ENCODE data around the gene NHEJ1. TPM values are rescaled to one million over a fixed set of nuclear protein-coding genes. Genes with fewer than 3 reads are reported as not detected.
A peak's percentile ranks its signal among the peaks of the same experiment; 100 is the strongest.

The NHEJ1 gene
- total RNA-seq, 1 donor from 2014 or later: 17.7 TPM

DNA sequence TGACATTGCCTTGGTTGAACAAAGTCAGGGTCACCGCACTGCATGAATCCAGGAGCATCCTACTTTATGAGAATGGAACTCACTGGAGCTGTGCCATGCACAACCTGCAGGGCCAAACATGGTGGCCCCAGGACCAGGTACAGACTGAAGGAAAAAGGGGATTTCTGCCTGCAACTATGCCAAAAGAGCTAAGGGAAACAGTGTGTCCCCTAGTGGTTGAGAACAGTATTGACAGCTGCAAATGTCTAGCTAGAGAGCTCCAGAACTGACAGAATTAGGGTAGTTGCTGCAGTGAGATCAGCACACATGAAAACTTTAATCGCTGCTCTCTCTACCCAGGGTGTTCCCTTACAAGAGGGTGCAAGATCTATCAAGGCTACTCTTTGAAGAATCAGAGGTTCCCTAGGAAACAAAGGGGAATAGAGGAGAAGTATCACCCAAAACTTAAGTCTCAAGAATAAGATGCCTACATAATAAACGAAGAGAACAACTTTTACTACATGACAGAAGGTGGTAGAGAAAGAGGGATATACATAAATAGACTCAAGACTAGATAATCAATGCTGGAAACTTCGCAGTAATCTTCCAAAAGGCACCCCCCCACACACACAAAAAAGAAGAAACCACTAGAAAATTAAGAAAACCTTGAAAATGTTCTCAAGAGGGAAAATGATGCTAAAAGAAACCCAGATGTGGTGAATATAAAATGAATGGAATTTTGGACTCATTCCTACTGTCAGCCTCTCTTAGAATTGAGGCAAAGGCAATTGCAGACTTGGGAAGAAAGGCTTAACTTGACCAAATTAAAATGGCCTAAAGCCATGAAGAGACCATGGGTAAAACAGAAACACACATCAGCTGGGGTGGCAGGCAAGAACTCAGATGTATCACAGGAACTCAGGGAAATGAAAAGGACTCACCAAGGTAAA is 56.2 kb downstream of the NHEJ1 start:
- H3K27ac Mint-ChIP-seq: no peak overlapping the region
- no peak for DNase-seq (ENCODE audit: low spot score, unreplicated experiment)
- H3K4me1 Mint-ChIP-seq (ENCODE audit: low read depth): peaks cover 12% of the 10 kb centered on the region
- H3K36me3 Mint-ChIP-seq (ENCODE audit: insufficient read depth): peaks cover 3% of the 10 kb centered on the region
- no peaks in the 10 kb centered on the region for H3K9me3 Mint-ChIP-seq (ENCODE audit: low read depth)
- H3K27me3 Mint-ChIP-seq: peaks cover 49% of the 10 kb centered on the region
- TF ChIP-seq CTCF (IDR thresholded peaks at IDR 0.05; ENCODE audit: unreplicated experiment): peak; percentile 73
- H3K4me3 Mint-ChIP-seq (ENCODE audit: low read depth): no peak overlapping the region

DNA sequence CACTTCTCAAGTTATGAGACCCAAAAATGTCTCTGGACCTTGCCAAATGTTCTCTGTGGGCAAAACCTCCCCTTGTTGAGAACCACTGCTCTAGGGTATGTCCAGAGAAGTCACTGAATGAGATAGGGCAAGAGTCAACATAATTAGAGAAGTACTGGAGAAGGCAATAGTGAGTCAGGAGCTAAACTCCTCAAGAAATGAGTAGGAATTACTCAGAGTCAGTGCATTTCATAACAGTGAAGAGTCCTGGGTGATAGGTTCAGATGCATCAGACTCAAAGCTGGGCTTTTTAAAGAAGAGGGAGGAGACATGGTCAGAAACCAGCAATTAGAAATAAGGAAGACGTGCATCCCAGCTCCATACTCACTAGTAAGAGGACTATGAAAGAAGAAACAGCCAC is 61.3 kb downstream of the NHEJ1 start:
- Mint-ChIP-seq H3K27me3 (peaks cover 8% of the 10 kb centered on the region), H3K36me3 (ENCODE audit: insufficient read depth) (peaks cover 5% of the 10 kb centered on the region), H3K4me3 (ENCODE audit: low read depth) (no peak overlapping the region), H3K9me3 (ENCODE audit: low read depth) (no peaks in the 10 kb centered on the region), H3K4me1 (ENCODE audit: low read depth) (no peaks in the 10 kb centered on the region), H3K27ac (no peak overlapping the region)
- DNase-seq (ENCODE audit: low spot score, unreplicated experiment): no peak
- TF ChIP-seq CTCF (IDR thresholded peaks at IDR 0.05; ENCODE audit: unreplicated experiment): no peak

DNA sequence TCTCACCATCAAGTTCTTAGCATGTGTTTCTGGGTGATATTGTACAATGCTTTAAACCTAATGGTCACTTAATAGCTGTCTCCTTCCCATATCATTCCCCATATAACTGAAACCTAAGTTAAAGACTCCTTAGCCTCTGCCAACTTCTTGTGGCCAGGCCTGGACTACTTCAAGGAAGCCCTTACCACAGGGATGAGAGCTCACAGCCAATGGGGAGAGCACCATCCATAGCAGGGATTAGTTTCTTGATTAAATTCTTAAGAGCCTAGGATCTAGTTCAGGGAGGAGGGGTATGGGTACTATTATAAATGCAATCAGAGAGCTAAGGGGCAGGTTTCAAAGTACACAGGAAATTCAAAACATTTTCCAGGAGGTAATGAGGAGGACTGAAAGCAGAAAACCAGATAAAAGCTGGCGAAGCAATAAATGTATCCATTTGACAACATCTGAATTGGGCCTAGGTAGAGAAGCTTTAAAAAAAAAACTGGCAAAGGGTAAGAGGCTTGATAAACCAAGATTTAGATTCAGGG is 65.1 kb downstream of the NHEJ1 start:
- Mint-ChIP-seq H3K4me1 (ENCODE audit: low read depth) (no peaks in the 10 kb centered on the region), H3K9me3 (ENCODE audit: low read depth) (no peaks in the 10 kb centered on the region), H3K27me3 (peaks cover 13% of the 10 kb centered on the region), H3K36me3 (ENCODE audit: insufficient read depth) (peaks cover 4% of the 10 kb centered on the region), H3K27ac (no peak overlapping the region), H3K4me3 (ENCODE audit: low read depth) (no peak overlapping the region)
- TF ChIP-seq CTCF (IDR thresholded peaks at IDR 0.05; ENCODE audit: unreplicated experiment): no peak
- DNase-seq (ENCODE audit: low spot score, unreplicated experiment): no peak

GRCh38 chr2:219094171-219094570 is 66.4 kb downstream of the NHEJ1 start:
- no peaks in the 10 kb centered on the region for H3K9me3 Mint-ChIP-seq (ENCODE audit: low read depth)
- DNase-seq (ENCODE audit: low spot score, unreplicated experiment): no peak
- no peak overlapping the region for H3K4me3 Mint-ChIP-seq (ENCODE audit: low read depth)
- peaks cover 13% of the 10 kb centered on the region for H3K27me3 Mint-ChIP-seq
- no peak for TF ChIP-seq CTCF (IDR thresholded peaks at IDR 0.05; ENCODE audit: unreplicated experiment)
- H3K4me1 Mint-ChIP-seq (ENCODE audit: low read depth): no peaks in the 10 kb centered on the region
- H3K27ac Mint-ChIP-seq: peak overlapping the region; percentile 15
- H3K36me3 Mint-ChIP-seq (ENCODE audit: insufficient read depth): peaks cover 4% of the 10 kb centered on the region

DNA sequence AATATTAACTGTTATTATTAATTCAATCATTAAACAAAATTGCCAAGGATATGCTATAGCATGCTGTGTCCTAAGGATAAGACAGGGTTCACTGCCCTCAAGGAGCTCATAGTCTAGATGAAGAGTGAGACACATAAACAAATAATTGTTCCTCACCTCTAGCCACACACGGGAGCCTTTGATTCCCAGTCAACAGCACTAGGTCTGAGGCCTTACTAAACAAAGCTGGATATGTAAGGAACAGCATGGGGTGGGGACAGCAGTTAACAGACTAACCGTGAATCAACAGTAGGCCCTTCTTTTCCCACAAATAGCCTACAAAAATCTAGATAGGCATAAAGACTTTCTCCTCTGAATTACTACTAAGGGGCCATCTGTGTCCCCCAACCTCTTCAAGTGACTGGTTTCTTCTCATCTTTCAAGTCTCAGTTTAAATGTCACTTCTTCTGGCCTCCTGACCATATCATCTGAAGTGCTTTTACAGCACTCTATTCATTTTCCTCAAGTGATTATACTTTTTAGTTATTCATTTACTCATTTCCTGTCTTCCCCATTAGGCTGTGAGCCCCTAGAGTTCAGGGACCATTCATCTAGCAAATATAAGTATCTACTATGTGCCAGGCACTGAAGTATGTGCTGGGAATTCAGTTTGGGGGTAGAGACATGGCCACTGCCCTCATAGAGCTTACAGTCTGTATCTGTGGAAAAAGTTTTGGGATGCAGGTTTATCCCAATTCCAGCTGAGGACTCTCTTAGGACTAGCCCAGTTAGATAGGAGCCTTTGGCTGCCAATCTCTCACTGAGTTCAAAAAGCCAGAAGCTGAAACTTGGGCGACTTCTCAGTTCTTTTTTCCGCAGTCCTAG is 69.9 kb downstream of the NHEJ1 start:
- Mint-ChIP-seq H3K4me3 (ENCODE audit: low read depth) (no peak overlapping the region), H3K9me3 (ENCODE audit: low read depth) (no peaks in the 10 kb centered on the region), H3K4me1 (ENCODE audit: low read depth) (peaks cover 9% of the 10 kb centered on the region), H3K27me3 (peaks cover 24% of the 10 kb centered on the region), H3K36me3 (ENCODE audit: insufficient read depth) (peaks cover 3% of the 10 kb centered on the region), H3K27ac (no peak overlapping the region)
- TF ChIP-seq CTCF (IDR thresholded peaks at IDR 0.05; ENCODE audit: unreplicated experiment): no peak
- DNase-seq (ENCODE audit: low spot score, unreplicated experiment): no peak

Data from progenitor cell of endocrine pancreas (in vitro differentiated cells).